NCI-H1694 (cell line): ENCODE results near the gene C5orf52.
"Not testable (repeated sequence)": the region's sequence is repeated elsewhere in the genome, so short reads cannot be mapped to it uniquely, and the experiment has no call there.

Experiments
- DNase-seq: peaks from one replicate; lab custom pipeline; 2025; lab: John Stamatoyannopoulos, UW

Gene C5orf52

GRCh38 chr5:157722895-157723294 lies 51.6 kb downstream of the C5orf52 start:
- not testable (repeated sequence) for DNase-seq

DNA sequence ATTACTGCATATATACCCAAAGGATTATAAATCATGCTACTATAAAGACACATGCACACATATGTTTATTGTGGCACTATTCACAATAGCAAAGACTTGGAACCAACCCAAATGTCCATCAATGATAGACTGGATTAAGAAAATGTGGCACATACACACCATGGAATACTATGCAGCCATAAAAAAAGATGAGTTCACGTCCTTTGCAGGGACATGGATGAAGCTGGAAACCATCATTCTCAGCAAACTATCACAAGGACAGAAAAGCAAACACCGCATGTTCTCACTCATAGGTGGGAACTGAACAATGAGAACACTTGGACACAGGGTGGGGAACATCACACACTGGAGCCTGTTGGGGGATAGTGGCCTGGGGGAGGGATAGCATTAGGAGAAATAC lies 55.3 kb downstream of the C5orf52 start:
- not testable (repeated sequence) for DNase-seq

DNA sequence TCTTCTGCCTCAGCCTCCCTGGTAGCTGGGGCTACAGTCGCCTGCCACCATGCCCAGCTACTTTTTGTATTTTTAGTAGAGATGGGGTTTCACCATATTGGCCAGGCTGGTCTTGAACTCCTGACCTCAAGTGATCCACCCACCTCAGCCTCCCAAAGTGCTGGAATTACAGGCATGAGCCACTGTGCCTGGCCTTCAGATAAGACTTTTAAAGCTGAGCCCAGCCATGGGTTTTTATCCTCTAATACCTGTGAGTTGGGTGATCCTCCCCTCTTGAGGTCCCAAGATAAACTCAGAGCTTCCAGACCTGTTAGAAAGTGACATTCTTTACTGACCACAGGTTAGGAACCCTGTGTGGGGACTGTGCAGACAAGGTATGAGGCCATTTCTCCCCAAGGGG lies 56.5 kb downstream of the C5orf52 start:
- DNase-seq: not testable (repeated sequence)
